ENCODE data around the gene SARS1. TPM values are rescaled to one million over a fixed set of nuclear protein-coding genes. Genes with fewer than 3 reads are reported as not detected.

SARS1 gene
- total and polyA plus RNA-seq, 8 donors, result 139 to 189 (median 145) TPM

GRCh38 chr1:109198043-109198695, 15.5 kb upstream of the SARS1 start:
- ATAC-seq (peak; percentile 12), DNase-seq (no peak)
- no peaks in the 10 kb centered on the region for H3K9me3 ChIP-seq
- intact Hi-C loops (cut with DNase I), result no loop called here
- H3K36me3 ChIP-seq, result no peaks in the 10 kb centered on the region
- TF ChIP-seq CTCF (IDR thresholded peaks at IDR 0.05), result no peak
- peak overlapping the region; percentile 45 to 53 for H3K27ac ChIP-seq
- no peaks in the 10 kb centered on the region for H3K27me3 ChIP-seq
- no peak overlapping the region for H3K4me3 ChIP-seq
- H3K4me1 ChIP-seq, result peaks cover 14 to 15% of the 10 kb centered on the region in 2 donors

DNA sequence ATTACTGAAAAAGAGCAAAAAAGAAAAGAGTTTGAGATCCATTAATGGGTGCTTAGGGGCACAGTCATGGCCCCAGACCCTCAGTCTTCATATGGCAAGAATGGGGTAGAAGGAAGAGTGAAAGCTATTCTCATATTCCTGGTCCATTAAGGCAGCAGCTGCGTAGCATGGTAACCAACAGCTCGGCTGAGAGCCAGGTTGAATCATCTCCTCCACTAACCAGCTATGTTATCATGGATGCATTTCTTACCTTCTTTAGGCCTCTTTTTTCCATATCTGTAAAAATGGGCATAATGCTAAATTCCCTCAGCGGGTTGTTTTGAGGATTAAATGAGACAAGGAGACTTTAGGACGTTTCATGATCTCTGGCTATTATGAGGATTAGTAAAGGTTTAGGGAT, 15.0 kb upstream of the SARS1 start:
- DNase-seq, result no peak
- Histone ChIP-seq H3K4me1 (peaks cover 11 to 14% of the 10 kb centered on the region in 2 donors), H3K27me3 (no peaks in the 10 kb centered on the region), H3K4me3 (no peak overlapping the region), H3K27ac (no peak overlapping the region), H3K36me3 (no peaks in the 10 kb centered on the region), H3K9me3 (no peaks in the 10 kb centered on the region)
- no peak for TF ChIP-seq CTCF (IDR thresholded peaks at IDR 0.05)
- intact Hi-C loops (cut with DNase I), result no loop called here
- no peak for ATAC-seq

GRCh38 chr1:109199710-109200109, 14.0 kb upstream of the SARS1 start:
- Histone ChIP-seq H3K4me3 (no peak overlapping the region), H3K36me3 (no peaks in the 10 kb centered on the region), H3K27me3 (no peaks in the 10 kb centered on the region), H3K27ac (no peak overlapping the region), H3K4me1 (peaks cover 7 to 10% of the 10 kb centered on the region in 2 donors), H3K9me3 (no peaks in the 10 kb centered on the region)
- DNase-seq (no peak), ATAC-seq (no peak)
- no peak for TF ChIP-seq CTCF (IDR thresholded peaks at IDR 0.05)
- intact Hi-C loops (cut with DNase I), result no loop called here

GRCh38 chr1:109201123-109201703, 12.5 kb upstream of the SARS1 start:
- DNase-seq (no peak), ATAC-seq (peak; percentile 72)
- H3K36me3 ChIP-seq, result no peaks in the 10 kb centered on the region
- intact Hi-C loops (cut with DNase I), result no loop called here
- TF ChIP-seq CTCF (IDR thresholded peaks at IDR 0.05), result peak; percentile 26 to 47
- H3K27me3 ChIP-seq, result no peaks in the 10 kb centered on the region
- H3K4me3 ChIP-seq, result no peak overlapping the region
- no peak overlapping the region for H3K27ac ChIP-seq
- H3K9me3 ChIP-seq, result no peaks in the 10 kb centered on the region
- H3K4me1 ChIP-seq, result peaks cover 7 to 10% of the 10 kb centered on the region in 2 donors

DNA sequence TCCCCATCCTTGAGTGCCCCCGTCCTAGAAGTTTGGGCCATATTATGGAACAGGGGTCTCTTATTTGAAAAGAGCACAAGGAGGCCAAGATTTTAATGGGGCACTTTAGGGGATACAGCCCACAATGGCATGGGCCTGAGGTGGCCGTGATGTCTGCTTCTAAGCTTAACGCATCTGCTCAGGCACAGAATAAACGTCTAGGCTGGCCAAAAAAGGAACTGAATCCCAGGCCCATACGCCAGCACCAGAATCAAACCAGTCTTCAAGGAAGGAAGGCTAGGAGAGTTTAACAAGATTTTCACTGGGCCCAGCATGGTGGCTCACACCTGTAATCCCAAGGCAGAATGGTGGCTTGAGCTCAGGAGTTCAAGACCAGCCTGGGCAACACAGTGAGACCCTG, 9.2 kb upstream of the SARS1 start:
- Histone ChIP-seq H3K36me3 (no peaks in the 10 kb centered on the region), H3K4me3 (no peak overlapping the region), H3K27ac (no peak overlapping the region), H3K27me3 (no peaks in the 10 kb centered on the region), H3K9me3 (no peaks in the 10 kb centered on the region), H3K4me1 (no peaks in the 10 kb centered on the region)
- TF ChIP-seq CTCF (IDR thresholded peaks at IDR 0.05), result no peak
- ATAC-seq, result no peak
- DNase-seq, result no peak
- intact Hi-C loops (cut with DNase I), result no loop called here

All from left lung (tissue), 10 donors.